Esophagus squamous epithelium (tissue), 4 donors: ENCODE results near the gene RXFP4.

ENCODE experiments used
- POLR2A ChIP-seq, 4 donors: fragments of 450-650 bp; IDR thresholded peaks; one replicate each; pipeline ENCODE4 v1.6.1; 2017; ENCODE audit warnings: antibody characterized with exemption in 4 of 4, mild to moderate bottlenecking in 4 of 4, moderate library complexity in 3 of 4
- TF ChIP-seq, protein P1 (sequence below), 6 experiments: fragments of 450-650 bp in 4 of 6; fragments of 200-600 bp in 2 of 6; sonication (generic) in 2 of 6; IDR thresholded peaks; one replicate each; pipeline ENCODE4 v1.5.1; 2016 to 2019; ENCODE audit warnings: antibody characterized with exemption in 6 of 6, mild to moderate bottlenecking in 4 of 6, moderate library complexity in 4 of 6

GRCh38 chr1:155918660-155919059 lies 22.8 kb upstream of the RXFP4 start:
- TF ChIP-seq POLR2A (IDR thresholded peaks at IDR 0.05), result no peak
- TF ChIP-seq, protein P1, sequence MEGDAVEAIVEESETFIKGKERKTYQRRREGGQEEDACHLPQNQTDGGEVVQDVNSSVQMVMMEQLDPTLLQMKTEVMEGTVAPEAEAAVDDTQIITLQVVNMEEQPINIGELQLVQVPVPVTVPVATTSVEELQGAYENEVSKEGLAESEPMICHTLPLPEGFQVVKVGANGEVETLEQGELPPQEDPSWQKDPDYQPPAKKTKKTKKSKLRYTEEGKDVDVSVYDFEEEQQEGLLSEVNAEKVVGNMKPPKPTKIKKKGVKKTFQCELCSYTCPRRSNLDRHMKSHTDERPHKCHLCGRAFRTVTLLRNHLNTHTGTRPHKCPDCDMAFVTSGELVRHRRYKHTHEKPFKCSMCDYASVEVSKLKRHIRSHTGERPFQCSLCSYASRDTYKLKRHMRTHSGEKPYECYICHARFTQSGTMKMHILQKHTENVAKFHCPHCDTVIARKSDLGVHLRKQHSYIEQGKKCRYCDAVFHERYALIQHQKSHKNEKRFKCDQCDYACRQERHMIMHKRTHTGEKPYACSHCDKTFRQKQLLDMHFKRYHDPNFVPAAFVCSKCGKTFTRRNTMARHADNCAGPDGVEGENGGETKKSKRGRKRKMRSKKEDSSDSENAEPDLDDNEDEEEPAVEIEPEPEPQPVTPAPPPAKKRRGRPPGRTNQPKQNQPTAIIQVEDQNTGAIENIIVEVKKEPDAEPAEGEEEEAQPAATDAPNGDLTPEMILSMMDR (IDR thresholded peaks at IDR 0.05), result no peak
